ENCODE results near the gene RABL3.

GRCh38 chr3:120649830-120650233 lies 92.5 kb downstream of the RABL3 start:
- TF ChIP-seq USF2 (IDR thresholded peaks at IDR 0.05; ENCODE audit: low read depth, low read length), result no peak
- TF ChIP-seq CTCF (conservative IDR thresholded peaks at IDR 0.05; ENCODE audit: low read depth, low read length), result no peak
- no peak for TF ChIP-seq RCOR1 (IDR thresholded peaks at IDR 0.05; ENCODE audit: insufficient replicate concordance, low read length)
- no peak for TF ChIP-seq POLR2A (IDR thresholded peaks at IDR 0.05; ENCODE audit: low read depth, low read length)
- no peak for TF ChIP-seq MXI1 (IDR thresholded peaks at IDR 0.05; ENCODE audit: borderline replicate concordance, low read depth, low read length)
- no peak for TF ChIP-seq RAD21 (IDR thresholded peaks at IDR 0.05; ENCODE audit: low read length)
- TF ChIP-seq FOS (IDR thresholded peaks at IDR 0.05; ENCODE audit: low read depth, low read length), result no peak
- no peak for TF ChIP-seq SMC3 (IDR thresholded peaks at IDR 0.05; ENCODE audit: low read depth, low read length)
- TF ChIP-seq ELK1 (IDR thresholded peaks at IDR 0.05; ENCODE audit: borderline replicate concordance, low read depth, low read length), result no peak
- no peak for TF ChIP-seq BHLHE40 (IDR thresholded peaks at IDR 0.05; ENCODE audit: low read depth, low read length)
